Activated naive CD4-positive, alpha-beta T cell treated with anti-CD3 and anti-CD28 coated beads, Interleukin-2, amount 50 U/mL, for 16 hours (primary cell): ENCODE results near the gene LIMK1.
"Not testable (repeated sequence)": the region's sequence is repeated elsewhere in the genome, so short reads cannot be mapped to it uniquely, and the experiment has no call there.

ENCODE experiments used
- DNase-seq: peaks from one replicate; pipeline ENCODE4 v3.0.0-alpha.2; 2020

LIMK1 gene

GRCh38 chr7:74129887-74130286, 46.3 kb downstream of the LIMK1 start:
- DNase-seq = no peak

GRCh38 chr7:74130518-74130917, 46.9 kb downstream of the LIMK1 start:
- DNase-seq = no peak

GRCh38 chr7:74134117-74134620, 50.6 kb downstream of the LIMK1 start:
- no peak for DNase-seq

GRCh38 chr7:74138334-74138867, 54.8 kb downstream of the LIMK1 start:
- DNase-seq = no peak

- no peak for DNase-seq
Measured at GRCh38 chr7:74138945-74139843, 55.6 kb downstream of the LIMK1 start.

GRCh38 chr7:74141705-74142104, 58.1 kb downstream of the LIMK1 start:
- DNase-seq = no peak

GRCh38 chr7:74143383-74143782, 59.8 kb downstream of the LIMK1 start:
- no peak for DNase-seq

- no peak for DNase-seq
Measured at GRCh38 chr7:74148491-74148890, 64.9 kb downstream of the LIMK1 start.

GRCh38 chr7:74149071-74149470, 65.5 kb downstream of the LIMK1 start:
- no peak for DNase-seq

GRCh38 chr7:74149603-74150002, 66.0 kb downstream of the LIMK1 start:
- DNase-seq = no peak

- no peak for DNase-seq
Measured at GRCh38 chr7:74153736-74154135, 70.1 kb downstream of the LIMK1 start.

GRCh38 chr7:74155810-74156395, 72.3 kb downstream of the LIMK1 start:
- no peak for DNase-seq

- DNase-seq = no peak
Measured at GRCh38 chr7:74157605-74158004, 74.0 kb downstream of the LIMK1 start.

- DNase-seq = no peak
Measured at GRCh38 chr7:74164985-74165456, 81.4 kb downstream of the LIMK1 start.

GRCh38 chr7:74165867-74166593, 82.4 kb downstream of the LIMK1 start:
- no peak for DNase-seq

GRCh38 chr7:74167324-74167723, 83.7 kb downstream of the LIMK1 start:
- not testable (repeated sequence) for DNase-seq
